ENCODE data around the gene TPRG1L.
"Not testable (repeated sequence)": the region's sequence is repeated elsewhere in the genome, so short reads cannot be mapped to it uniquely, and the experiment has no call there.

Gene TPRG1L

DNA sequence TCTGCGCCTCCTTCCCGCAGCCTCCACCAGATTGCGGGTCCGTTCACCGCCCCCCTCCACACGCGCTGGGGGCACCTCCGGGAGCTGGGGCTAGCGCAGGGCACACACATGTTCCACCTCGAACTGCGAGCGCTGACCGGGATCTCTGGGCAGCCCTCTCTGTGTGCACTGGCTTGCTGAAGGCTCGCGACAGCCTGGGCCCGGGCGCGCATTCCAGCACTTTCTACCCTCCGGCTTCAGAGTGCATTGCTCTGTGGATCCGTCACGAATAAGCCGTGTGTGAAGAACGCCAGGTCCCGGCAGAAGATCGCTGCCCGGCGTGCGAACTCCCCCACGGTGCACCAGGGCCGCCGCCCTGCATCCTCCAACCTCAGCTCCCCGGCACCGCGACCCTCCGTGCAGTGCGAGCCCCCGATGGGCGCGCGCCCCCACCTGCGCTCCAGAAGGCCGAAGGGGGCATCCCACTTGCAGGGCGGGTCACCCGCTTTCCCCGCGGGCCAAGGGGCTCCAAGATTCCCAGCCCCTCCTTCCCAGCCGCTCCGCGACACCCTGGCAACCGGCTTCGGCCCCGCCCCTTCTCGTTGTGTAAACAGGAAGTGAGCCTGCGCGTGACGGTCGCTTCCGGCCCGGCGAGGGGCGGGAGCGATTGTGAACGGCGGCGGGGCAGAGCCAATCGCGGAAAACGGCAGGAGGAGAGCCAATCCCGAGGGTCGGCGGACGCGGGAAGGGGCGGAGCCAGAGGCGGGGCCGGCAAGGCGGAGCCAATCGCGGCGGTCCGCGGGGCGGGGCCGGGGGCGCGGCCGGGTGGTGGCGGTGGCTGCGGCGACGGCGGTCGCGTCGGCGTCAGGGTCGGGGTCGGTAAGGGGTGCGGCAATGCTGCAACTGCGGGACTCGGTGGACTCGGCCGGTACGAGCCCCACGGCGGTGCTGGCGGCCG, at the start of gene TPRG1L:
Gene TPRG1L, plus strand, starts transcription at position 816 of the 937 bp plus-strand sequence. Its CDS starts 58 bp downstream, at position 874.
- peak; percentile 100 for DNase-seq

DNA sequence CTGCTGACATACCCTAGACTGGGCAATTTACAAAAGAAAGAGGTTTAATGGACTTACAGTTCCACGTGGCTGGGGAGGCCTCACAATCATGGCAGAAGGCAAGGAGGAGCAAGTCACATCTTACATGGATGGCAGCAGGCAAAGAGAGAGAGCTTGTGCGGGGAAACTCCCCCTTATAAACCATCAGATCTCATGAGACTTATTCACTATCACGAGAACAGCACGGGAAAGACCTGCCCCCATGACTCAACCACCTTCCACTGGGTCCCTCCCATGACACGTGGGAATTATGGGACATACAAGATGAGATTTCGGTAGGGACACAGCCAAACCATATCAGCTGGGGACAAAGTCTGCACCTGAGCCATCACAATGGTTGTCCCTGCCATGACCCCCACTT, 49.3 kb upstream of the TPRG1L start:
- not testable (repeated sequence) for DNase-seq

- no peak for DNase-seq
Observed at GRCh38 chr1:3575993-3576392, 48.8 kb upstream of the TPRG1L start.

DNA sequence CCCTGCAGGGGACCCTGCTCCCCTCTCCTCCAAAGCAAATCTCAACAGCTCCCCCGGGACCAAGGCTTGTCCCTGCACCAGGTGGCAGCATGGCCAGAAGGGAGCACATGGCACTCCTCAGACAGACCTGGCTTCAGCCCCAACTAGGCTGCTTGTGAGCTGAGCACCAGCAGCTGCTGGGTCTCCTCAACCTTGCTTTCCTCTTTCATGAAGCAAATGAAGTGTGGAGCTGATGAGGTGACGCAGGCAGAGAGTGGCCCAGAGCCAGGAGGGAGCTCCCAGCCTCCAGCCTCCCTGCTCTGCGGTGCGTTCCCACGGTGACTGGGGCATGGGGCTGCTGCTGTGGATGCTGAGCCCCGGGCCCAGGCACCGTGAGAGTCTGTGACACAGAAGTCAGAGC, 47.5 kb upstream of the TPRG1L start:
- no peak for DNase-seq

DNA sequence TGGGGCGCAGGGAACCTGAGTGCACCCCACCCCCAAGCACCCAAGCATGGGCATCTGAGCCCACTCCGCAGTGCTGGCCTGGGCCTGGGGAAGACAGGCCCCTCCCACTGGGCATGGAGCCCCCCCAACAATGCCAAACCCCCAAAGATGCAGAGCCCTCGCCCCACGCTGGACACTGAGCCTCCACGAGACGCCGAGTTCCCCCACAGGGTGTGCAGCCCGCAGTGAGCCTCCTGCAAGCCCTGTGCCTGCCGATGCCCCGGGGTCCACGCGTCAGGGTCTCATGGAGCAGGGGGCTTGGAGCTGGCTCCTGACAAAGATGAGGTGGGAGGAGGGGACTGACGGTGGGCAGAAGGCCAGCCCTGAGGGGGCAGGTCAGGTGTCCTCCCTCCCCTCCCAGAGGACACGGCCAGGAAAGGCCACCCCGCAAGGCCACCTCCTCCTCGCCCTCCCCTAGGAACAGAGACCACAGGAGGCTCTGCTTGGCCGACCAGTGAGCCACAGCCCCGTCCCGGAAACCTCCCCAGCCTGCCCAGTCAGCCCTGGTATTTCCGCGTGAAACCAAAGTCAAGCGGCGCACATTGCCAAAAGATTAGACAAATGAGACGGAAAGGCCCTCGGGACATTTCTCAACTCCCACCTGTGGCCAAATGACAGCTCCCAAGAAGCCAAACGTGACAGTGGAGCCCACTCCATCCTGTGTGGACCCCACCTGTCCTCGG, 46.9 kb upstream of the TPRG1L start:
- DNase-seq = no peak

GRCh38 chr1:3578433-3578805, 46.4 kb upstream of the TPRG1L start:
- no peak for DNase-seq

DNA sequence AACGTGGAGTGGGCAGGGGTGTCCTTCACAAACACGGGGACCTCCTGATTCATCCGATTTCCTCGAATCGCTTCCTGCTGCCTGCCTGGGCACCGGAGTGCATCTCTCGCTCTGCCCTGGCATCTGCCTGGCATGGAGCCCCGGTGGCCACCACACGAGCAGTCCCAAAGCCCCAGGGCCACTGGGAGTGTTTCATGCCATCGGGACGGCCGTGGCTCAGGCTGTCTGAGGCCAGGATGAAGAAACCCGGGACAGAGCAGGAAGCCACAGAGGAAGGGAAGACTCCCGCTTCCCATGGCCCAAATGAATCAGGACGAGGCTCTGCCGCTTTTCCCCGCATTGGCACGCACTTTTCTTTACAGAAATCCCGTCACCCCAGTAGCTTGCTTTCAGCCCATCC, 45.9 kb upstream of the TPRG1L start:
- no peak for DNase-seq

DNA sequence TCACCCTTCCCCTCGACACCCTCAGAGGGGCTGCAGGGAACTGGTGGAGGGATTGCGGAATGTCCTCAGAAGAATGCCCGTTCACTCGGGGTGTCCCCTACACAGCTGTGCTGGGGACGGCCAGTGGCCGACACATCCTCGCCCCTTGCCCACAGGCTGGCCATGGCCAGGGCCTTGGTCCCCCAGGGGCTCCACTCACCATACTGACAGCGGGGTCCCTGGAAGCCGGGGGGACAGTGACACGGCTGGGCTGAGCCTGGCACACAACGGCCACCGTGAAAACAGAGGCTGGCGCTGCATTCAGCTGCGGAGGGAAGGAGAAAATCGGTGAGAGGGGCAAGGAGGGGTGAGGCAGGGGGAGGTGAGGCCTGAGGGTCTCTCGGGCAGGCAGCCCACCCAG, 45.2 kb upstream of the TPRG1L start:
- DNase-seq = no peak

DNA sequence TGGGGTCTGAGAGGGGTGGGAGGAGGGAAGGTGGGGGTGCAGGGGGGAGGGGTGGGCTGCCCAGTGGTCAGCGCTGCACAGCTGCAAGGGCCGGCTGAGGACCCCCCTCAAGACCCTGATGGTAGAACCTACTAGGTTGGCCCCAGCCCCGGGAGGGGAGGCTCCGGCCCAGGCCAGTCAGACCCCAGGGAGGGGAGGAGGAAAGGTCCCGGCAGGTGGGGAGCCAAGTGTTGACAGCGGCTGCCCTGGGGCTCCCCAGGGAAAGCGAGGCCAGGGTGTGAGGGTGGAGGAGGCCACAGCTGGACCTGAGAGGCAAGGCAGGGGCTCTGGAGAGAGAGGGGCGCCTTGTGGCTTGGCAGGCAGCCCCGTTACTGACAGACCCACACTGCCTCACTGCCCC, 44.6 kb upstream of the TPRG1L start:
- no peak for DNase-seq

- DNase-seq = no peak
Observed at GRCh38 chr1:3581296-3582036, 43.3 kb upstream of the TPRG1L start.

GRCh38 chr1:3583751-3584150, 41.1 kb upstream of the TPRG1L start:
- DNase-seq = peak; percentile 36

DNA sequence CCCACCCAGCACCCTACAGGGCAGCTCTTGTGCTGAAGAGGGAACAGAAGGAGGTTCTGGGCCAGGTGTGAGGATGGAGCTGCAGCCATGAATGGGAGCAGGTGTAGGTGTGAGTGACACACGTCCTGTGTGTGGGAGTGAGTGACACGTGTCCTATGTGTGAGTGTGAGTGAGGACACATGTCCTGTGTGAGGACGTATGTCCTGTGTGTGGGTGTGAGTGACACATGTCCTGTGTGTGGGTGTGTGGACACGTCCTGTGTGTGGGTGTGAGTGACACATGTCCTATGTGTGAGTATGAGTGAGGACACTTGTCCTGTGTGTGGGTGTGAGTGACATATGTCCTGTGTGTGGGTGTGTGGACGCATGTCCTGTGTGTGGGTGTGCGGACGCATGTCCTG, 39.9 kb upstream of the TPRG1L start:
- DNase-seq = no peak

DNA sequence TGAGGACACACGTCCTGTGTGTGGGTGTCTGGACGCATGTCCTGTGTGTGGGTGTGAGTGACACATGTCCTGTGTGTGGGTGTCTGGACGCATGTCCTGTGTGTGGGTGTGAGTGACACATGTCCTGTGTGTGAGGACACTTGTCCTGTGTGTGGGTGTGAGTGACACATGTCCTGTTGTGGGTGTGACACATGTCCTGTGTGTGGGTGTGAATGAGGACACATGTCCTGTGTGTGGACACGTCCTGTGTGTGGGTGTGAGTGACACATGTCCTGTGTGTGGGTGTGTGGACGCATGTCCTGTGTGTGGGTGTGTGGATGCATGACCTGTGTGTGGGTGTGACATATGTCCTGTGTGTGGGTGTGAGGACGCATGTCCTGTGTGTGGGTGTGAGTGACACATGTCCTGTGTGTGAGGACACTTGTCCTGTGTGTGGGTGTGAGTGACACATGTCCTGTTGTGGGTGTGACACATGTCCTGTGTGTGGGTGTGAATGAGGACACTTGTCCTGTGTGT, 39.4 kb upstream of the TPRG1L start:
- not testable (repeated sequence) for DNase-seq

- no peak for DNase-seq
Observed at GRCh38 chr1:3585940-3586568, 38.8 kb upstream of the TPRG1L start.

DNA sequence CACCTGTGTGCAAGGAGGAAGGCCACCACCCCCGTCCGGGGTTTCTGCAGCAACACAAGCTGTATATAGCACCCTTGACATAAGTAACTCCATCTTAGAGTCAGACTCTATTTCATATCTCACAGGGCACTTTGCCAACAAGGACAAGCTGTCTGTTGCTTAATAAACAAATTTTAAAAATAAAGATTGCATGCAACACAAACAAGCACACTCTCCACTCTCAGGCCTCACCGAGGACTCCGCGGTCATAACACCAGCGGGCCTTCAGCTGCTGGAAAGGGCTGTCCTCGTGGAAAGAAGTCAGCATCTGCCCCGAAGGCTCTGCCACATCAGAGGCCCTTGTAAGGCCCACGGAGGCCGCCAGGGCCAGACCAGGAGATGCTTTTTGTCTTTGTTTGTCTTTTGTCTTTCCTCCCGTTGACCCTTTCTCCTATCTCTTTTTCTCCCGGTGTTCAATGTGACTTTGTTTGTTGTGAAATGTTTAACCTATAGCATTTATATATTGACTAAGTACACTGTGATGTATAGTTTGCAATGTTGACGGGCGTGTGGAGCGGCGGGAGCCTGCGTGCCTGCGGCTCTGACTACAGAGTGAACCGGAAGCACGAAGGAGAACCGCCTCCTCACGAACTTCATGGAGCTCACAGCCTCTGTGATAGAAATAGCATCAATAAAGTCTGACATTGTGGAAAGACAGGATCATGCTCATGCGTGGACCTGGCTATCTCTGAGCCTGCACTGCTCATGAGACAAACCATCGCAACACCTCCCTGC, 37.6 kb upstream of the TPRG1L start:
- DNase-seq = no peak

- no peak for DNase-seq
Observed at GRCh38 chr1:3588395-3588794, 36.4 kb upstream of the TPRG1L start.

DNA sequence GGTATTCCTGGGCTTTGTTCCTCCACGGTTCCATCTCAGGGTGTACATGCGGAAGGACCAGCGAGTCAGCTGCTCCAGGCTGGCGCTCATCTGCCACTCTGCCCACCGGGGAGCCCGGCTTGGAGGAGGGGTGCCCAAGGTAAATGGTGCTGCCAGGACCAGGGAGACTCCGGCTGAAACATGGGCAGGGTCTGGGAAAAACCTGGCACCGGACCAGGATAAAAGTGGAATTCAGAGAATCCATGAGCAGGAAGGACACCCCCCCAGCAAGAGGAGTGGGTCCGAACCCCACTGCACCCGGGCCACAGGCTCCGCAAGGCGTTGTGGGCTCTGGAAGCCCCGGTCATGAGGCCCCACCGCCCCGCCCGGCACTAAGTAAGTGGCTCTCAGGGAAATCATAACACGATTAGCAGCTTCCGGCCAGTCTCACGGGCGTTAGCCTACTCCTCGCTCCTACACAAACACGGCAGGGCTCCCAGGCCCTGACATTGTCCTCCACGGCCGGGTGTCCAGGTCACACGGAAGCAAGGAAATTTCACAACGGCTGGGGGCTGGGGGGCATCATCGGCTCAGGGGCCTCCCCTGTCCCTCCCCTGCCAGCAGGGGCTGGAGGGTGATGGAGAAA, 34.6 kb upstream of the TPRG1L start:
- DNase-seq = no peak

GRCh38 chr1:3590951-3591865, 33.6 kb upstream of the TPRG1L start:
- DNase-seq = no peak

GRCh38 chr1:3593334-3593733, 31.5 kb upstream of the TPRG1L start:
- DNase-seq = no peak

GRCh38 chr1:3593745-3594144, 31.1 kb upstream of the TPRG1L start:
- no peak for DNase-seq
